ENCODE measurements around the gene SLC35G6.

- TF ChIP-seq CTCF (IDR thresholded peaks at IDR 0.05) (no peak), POLR2A (IDR thresholded peaks at IDR 0.05) (no peak), EP300 (IDR thresholded peaks at IDR 0.05) (no peak)
These were observed 35.7 kb upstream of the SLC35G6 start for GRCh38 chr17:7445619-7445968.

Data from ovary (tissue), 3 donors.